ENCODE results near the gene FAM89B. TPM values are rescaled to one million over a fixed set of nuclear protein-coding genes. Genes with fewer than 3 reads are reported as not detected.
"Not testable (repeated sequence)": the region's sequence is repeated elsewhere in the genome, so short reads cannot be mapped to it uniquely, and the experiment has no call there.

The FAM89B gene
- total RNA-seq (2014; rRNA removed; shearing (Covaris generic)): 23.7 and 30.2 TPM in 2 replicates

DNA sequence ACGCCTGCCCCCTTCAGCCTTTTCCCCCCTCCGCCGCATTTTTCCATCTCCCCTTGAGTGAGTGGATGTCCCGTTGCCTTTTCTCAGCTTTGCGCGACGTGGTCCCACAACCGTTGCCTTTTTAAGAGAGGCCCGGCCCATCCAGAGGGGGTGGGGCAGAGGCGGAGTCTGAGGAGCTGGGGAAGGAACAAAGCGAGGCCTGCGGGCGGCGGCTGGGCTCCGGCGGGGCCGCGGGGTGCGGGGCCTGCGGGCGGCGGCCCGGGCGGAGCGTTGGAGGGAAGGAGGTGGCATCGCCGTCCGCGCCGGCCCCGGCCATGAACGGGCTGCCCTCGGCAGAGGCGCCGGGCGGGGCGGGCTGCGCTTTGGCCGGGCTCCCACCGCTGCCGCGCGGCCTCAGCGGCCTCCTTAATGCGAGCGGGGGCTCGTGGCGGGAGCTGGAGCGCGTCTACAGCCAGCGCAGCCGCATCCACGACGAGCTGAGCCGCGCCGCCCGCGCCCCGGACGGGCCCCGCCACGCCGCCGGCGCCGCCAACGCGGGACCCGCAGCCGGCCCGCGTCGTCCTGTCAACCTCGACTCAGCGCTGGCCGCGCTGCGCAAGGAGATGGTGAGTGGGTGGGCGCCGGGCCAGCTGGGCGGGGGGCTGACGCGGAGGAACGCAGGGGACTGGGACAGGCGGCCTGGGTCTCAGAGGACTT, at the start of gene FAM89B:
TSS of gene FAM89B (plus strand) at position 183 of the 696 bp plus-strand sequence. CDS start at position 315, 132 bp downstream.
- DNase-seq (ENCODE audit: low read depth): peak; percentile 84

DNA sequence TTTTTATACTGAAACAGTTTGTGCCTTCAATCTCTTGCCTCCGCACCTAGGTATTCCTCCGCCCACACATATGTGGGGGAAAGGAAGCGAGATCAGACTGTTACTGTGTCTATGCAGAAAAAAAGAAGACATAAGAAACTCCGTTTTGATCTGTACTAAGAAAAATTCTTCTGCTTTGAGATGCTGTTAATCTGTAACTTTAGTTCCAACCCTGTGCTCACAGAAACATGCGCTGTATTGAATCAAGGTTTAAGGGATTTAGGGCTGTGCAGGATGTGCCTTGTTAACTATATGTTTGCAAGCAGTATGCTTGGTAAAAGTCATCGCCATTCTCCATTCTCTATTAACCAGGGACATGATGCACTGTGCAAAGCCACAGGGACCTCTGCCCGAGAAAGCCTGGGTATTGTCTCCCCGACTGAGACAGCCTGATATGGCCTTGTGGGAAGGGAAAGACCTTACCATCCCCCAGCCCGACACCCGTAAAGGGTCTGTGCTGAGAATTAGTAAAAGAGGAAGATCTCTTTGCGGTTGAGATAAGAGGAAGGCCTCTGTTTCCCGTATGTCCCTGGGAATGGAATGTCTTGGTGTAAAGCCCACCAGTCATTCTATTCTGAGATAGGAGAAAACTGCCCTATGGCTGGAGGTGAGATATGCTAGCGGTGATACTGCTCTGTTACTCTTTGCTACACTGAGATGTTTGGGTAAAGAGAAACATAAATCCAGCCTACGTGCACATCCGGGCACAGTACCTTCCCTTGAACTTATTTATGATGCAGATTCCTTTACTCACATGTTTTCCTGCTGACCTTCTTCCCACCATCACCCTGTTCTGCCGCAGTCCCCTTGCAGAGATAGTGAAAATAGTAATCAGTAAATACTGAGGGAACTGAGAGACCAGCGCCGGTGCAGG, 49.4 kb upstream of the FAM89B start:
- not testable (repeated sequence) for DNase-seq (ENCODE audit: low read depth)

DNA sequence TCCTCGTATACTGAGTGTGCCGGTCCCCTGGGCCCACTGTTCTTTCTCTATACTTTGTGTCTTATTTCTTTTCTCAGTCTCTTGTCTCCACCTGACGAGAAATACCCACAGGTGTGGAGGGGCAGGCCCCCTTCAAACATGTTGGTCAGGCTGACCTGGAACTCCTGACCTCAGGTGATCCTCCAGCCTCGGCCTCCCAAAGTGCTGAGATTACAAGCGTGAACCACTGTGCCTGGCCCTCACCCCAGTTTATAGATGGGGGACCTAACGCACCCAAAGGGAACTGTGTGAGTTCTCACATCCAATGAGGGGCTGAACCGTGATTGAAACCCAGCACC, 48.7 kb upstream of the FAM89B start:
- DNase-seq (ENCODE audit: low read depth): not testable (repeated sequence)

DNA sequence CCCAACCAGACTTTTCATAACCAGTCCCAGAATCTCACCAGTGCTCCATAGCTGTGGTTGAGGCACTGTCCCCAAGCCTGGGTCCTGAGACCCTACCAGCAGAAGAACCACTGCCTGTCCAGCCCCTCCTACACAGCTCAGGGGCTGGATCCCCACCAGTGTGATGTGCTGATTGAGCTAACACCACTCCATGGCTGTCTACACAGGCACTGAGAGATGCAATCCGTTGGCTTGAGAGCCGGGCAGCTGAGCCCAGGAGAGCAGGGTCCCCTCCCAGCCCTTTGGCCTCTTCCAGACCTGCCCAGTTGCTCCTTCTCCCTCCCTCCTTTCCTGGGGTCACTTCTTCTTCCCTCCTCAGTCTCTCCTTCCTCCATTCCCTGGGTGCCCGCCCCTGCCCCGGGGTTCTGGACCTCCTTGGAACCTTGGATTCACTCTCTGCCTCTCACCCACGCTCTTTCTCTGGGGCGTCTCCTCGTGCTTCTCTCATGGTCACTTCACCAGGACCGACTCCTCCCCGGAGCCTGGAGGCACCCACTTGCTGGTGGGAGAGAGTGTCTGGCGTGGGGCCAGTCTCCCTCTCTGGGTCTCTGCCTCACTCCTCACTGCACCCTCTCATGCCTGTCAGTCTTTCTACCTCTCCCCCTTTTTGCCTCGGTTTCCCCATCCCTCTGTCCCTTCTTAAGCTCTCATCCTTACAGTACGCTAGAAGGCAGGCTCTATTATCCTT, 48.2 kb upstream of the FAM89B start:
- no peak for DNase-seq (ENCODE audit: low read depth)

DNA sequence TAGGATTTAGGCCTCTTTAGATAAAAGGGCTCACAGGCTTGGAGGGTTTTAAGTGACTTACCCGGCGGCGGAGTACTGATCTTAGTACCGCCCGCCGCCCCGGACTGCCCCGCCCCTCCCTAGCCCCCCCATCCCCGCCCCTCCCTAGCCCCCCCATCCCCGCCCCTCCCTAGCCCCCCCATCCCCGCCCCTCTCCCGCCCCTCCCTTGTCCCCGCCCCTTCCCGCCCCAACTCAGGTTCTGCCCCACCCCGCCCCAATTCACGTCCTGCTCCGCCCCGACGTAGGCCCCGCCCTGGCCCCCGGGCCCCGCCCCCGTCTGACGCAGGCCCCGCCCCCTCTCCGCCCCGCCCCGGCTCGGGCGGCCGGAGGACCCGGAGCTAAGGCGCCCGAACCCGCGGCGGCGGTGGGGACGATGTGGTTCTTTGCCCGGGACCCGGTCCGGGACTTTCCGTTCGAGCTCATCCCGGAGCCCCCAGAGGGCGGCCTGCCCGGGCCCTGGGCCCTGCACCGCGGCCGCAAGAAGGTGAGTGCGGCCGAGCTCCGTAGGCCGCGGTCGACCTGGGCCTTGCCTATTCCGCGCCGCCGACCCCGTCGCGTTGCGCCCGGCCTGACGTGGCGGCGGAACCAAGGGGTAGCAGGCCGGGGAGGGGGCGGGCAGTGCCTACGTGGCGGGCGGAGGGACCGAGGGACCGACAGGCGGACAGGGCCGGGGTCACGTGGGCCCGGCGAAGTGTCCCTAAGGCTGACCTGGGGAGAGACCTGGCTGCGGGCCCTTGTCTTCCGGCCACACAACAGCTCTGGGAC, 47.4 kb upstream of the FAM89B start, which contains the start of gene SCYL1:
TSS of gene SCYL1 (plus strand) at position 343 of the 805 bp plus-strand sequence. CDS start at position 414, 71 bp downstream.
- peak; percentile 77 for DNase-seq (ENCODE audit: low read depth)

DNA sequence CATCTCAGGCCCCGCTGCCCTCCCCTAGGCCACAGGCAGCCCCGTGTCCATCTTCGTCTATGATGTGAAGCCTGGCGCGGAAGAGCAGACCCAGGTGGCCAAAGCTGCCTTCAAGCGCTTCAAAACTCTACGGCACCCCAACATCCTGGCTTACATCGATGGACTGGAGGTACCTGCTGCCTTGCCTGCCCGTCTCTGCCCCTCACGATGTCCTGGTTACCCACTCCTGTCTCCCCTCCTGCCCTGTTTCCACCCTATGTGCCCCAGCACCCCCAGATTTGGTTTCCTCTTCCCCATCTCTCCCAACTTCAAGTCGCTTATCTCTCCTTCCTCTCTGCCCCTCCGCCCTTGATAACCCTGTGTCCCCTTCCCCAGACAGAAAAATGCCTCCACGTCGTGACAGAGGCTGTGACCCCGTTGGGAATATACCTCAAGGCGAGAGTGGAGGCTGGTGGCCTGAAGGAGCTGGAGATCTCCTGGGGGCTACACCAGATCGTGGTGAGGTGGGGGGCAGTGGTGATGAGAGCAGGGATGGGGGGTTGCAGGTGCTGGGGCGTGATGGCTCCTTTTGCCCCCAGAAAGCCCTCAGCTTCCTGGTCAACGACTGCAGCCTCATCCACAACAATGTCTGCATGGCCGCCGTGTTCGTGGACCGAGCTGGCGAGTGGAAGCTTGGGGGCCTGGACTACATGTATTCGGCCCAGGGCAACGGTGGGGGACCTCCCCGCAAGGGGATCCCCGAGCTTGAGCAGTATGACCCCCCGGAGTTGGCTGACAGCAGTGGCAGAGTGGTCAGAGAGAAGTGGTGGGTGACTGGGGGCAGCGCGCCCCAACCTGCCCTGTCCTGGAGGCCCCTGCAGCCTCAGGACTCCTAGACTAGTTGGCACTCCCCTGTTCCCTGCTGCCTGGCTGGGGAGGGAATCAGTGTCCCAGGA, 46.5 kb upstream of the FAM89B start:
- DNase-seq (ENCODE audit: low read depth): no peak

DNA sequence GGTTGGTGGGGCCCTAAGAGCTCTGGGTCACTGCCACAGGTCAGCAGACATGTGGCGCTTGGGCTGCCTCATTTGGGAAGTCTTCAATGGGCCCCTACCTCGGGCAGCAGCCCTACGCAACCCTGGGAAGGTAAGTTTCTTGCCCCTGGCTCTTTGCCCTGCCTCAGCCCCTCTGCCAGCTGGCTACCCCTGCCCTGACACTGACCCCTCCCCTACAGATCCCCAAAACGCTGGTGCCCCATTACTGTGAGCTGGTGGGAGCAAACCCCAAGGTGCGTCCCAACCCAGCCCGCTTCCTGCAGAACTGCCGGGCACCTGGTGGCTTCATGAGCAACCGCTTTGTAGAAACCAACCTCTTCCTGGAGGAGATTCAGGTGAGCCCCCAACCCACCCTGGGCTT, 45.6 kb upstream of the FAM89B start:
- DNase-seq (ENCODE audit: low read depth): no peak

DNA sequence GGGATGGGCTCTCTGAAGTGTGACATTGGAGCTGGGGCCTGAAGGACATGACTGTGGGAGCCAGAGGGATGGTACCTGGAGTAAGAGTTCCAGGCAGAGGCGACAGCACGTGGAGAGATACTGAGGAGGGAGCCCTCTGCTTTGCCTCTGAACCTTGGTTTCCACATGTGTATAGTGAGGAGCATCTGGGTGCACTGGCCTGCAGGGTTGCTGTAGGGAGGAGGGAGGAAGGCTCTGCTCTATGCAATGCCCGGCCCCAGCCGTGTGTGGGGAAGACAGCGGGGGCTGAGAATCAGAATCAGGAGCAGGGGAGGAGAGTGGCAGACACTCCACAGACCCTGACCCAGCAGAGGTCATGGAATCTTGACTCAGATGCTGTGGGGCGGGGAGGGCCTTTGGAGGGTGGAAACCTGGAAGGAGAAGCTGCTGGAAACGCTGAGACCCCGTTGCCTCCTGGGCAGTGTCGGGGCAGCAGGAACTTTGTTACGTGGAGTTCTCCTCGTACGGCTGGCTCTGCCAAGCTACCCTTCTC, 43.5 kb upstream of the FAM89B start:
- DNase-seq (ENCODE audit: low read depth): no peak

DNA sequence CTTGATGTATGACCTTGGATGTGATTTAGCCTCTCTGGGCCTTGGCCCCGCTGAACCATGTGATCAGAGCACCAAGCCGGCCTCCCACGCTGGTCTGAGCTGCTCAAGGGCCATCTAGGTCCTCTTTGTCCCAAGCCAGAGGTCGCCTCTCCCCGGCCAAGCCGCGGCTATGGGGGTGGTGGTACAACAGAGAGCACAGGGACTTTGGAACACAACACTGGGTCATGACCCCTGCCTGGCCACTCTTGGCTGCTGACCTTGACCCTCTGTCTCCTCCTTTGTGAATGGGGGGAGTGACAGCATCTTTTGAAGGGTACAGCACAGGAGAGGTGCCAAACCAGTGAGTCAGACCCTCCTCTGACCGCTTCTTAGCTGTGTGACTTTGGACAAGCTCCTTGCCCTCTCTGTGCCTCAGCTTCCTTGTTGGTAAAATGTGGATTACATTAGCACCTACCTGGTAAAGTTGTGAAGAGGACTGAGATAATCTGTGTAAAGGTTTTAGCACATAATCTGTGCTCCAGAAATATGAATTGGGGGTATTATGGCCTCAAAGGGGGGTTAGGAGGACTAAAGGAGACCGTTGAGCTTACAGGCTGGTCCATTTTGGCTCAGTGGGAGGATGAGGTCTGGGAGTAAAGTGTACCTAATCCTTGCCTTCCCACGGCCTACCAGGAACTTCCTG, 42.7 kb upstream of the FAM89B start:
- no peak for DNase-seq (ENCODE audit: low read depth)

DNA sequence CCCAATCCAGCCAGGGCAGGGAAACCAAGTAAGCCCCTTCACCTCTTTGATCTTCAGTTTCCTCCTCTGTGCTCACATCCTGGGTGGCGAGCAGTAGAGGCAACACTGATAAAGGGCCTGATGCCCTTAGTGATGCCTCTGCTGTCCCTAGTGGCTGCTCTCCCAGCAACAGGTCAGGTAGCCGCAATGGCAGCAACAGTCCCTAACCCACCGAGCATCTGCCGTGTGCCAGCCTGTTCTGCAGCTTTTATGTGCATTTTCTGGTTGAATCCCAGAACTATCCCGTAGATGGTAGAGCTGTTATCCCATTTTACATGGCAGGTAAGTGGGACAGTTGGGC, 42.2 kb upstream of the FAM89B start:
- DNase-seq (ENCODE audit: low read depth): no peak

DNA sequence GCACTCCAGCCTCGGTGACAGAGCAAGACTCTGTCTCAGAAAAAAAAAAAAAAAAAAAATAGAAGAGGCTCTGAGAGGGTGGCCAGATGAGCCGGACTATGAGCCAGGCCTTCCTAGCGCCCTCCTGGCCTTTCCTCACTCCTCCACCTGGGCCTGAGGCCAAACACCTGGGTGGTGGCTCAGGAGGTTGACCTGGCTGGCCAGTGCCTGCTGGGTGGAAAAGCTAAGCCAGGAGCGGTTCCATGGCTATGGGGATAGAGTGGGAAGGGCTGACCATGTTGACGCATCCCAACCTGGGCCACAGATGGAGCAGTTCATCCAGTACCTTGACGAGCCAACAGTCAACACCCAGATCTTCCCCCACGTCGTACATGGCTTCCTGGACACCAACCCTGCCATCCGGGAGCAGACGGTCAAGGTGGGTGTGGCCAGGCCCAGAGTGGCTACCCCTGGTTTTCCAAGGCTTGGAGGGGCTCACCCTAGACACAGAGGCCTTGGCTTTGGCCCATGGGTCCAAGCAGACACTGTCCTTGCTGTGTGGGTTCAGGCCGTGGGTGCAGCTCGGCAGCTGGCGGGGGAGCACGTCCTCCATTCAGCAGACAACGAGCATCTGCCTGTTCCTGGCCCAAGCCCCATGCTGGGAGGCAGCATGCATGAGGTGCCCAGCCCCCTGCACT, 39.8 kb upstream of the FAM89B start:
- DNase-seq (ENCODE audit: low read depth): no peak

DNA sequence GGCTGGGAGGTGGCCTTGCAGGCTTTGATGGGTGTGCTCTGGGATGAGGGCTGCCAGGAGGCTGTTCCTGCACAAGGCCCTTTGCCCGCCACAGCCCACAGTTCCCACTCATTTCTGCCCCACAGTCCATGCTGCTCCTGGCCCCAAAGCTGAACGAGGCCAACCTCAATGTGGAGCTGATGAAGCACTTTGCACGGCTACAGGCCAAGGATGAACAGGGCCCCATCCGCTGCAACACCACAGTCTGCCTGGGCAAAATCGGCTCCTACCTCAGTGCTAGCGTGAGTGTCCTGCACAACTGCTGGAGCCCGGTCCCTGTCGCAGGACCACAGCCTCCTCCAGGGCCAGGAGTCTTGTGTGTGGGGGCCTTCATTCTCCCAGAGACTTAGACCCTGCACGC, 37.2 kb upstream of the FAM89B start:
- no peak for DNase-seq (ENCODE audit: low read depth)

DNA sequence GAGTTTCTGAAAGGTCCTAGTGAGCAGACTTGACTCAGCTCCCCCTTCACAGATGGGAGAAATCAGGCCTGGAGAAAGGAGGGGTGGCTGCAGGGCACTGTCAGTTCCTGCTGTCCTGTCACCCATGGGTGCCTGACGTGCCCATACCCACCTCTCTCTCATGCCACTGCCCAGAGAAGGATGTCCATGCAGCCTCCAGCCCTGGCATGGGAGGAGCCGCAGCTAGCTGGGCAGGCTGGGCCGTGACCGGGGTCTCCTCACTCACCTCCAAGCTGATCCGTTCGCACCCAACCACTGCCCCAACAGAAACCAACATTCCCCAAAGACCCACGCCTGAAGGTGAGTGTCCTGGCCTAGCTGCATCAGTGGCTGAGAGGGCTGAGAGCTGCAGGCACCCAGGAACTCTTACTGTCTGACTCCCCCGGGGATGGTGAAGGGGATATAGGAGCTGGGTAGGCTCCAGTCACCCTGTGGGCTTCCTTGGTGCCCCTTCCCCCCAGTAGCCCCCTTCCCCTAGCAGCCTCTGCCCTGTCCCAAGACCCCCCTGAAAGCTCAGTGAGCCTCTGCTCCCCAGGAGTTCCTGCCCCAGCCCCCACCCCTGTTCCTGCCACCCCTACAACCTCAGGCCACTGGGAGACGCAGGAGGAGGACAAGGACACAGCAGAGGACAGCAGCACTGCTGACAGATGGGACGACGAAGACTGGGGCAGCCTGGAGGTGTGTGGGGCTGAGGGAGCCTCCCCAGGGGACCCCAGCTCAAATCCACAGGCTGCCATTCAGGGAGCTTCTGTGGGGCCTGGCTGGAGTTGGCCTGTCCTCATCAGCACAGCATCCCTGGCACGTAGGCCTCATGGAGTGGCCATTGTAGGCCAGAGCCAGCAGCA, 35.7 kb upstream of the FAM89B start:
- DNase-seq (ENCODE audit: low read depth): no peak

DNA sequence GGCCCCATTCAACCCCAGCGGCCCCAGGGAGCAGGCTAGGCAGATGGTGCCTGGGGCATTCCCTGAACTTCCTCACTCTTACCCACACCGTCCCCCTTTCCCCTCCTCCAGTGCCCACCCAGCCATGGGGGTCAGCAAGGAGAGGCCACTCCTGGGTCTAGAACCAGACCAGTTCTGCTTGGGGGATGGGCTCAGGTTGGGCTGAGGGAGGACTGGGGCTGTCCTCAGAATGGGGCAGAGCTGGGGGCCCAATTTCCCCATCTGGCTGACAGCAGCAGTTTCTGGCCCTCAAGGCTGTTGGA, 35.1 kb upstream of the FAM89B start:
- DNase-seq (ENCODE audit: low read depth): no peak

DNA sequence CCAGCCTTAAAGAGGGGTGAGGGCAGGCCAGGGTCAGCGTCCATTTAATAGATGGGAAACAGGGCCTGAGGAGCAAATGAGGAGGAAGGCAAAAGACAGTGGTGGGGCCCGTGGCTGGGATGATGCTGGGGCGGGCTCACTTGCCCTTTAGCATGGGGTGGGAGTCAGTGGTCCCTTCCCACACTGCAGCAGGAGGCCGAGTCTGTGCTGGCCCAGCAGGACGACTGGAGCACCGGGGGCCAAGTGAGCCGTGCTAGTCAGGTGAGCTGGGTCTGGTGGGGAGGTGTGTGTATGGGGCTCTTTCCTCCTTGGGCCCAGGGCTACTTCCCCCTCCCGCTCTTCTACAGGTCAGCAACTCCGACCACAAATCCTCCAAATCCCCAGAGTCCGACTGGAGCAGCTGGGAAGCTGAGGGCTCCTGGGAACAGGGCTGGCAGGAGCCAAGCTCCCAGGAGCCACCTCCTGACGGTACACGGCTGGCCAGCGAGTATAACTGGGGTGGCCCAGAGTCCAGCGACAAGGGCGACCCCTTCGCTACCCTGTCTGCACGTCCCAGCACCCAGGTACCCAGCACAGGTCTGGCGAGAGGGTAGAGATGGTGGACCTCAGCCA, 34.6 kb upstream of the FAM89B start:
- DNase-seq (ENCODE audit: low read depth): no peak

DNA sequence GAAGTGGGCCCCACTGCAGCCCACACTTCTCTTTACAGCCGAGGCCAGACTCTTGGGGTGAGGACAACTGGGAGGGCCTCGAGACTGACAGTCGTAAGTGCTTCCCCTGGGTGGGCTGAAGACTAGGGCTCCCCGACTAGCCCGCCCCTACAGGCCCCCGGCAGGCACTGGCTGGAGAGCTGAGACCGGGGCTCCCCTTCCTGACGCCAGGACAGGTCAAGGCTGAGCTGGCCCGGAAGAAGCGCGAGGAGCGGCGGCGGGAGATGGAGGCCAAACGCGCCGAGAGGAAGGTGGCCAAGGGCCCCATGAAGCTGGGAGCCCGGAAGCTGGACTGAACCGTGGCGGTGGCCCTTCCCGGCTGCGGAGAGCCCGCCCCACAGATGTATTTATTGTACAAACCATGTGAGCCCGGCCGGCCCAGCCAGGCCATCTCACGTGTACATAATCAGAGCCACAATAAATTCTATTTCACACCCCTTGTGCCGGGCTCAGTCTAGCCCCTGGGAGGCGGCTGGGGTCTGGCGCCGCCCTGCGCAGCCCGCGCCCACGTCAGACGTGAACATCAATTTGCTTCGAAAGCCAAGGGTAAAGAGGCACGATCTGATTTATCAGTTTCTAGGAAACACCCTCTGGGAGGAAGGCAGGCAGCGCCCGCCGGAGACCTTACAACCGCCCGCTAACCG, 34.0 kb upstream of the FAM89B start:
- no peak for DNase-seq (ENCODE audit: low read depth)

All from Daoy (cell line).